MM.1S (cell line): ENCODE measurements around the gene IL1RL1.

Source experiments
- EZH2 ChIP-seq: fragments of 300-600 bp; sonication (generic); optimal IDR thresholded peaks from 2 replicates; pipeline ENCODE3; 2017; ENCODE audit warnings: low read depth, mild to moderate bottlenecking, antibody characterized with exemption, low read length, mixed read lengths
- EZH2phosphoT487 ChIP-seq: fragments of 300-600 bp; sonication (generic); IDR thresholded peaks from 2 replicates; pipeline ENCODE4 v1.6.1; 2018; ENCODE audit warnings: antibody characterized with exemption, low read length
- TF ChIP-seq, protein P1 (sequence below): fragments of 300-600 bp; sonication (generic); IDR thresholded peaks from 2 replicates; pipeline ENCODE4 v1.5.1; 2016; ENCODE audit warnings: antibody characterized with exemption, low read length, mixed read lengths

DNA sequence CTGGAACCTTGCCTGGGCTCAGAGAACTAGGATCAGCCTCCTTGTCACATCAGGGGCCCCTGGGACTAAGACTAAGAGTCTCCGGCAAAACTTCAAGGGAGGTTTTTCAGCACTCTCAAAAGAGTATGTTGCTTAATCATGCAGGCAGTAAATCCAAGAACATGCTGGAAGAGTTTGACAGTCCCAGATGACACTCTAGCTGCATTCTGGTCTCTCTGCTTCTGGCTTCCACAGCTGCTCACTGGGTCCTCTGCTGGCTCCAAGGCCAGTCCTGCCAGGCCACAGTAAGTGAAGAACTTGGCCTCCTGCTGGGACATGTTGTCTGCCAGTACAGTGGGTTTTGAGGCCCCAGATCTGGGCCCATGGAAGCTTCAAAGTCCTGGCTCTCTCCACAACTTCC is 45.2 kb upstream of the IL1RL1 start:
- TF ChIP-seq, protein P1, sequence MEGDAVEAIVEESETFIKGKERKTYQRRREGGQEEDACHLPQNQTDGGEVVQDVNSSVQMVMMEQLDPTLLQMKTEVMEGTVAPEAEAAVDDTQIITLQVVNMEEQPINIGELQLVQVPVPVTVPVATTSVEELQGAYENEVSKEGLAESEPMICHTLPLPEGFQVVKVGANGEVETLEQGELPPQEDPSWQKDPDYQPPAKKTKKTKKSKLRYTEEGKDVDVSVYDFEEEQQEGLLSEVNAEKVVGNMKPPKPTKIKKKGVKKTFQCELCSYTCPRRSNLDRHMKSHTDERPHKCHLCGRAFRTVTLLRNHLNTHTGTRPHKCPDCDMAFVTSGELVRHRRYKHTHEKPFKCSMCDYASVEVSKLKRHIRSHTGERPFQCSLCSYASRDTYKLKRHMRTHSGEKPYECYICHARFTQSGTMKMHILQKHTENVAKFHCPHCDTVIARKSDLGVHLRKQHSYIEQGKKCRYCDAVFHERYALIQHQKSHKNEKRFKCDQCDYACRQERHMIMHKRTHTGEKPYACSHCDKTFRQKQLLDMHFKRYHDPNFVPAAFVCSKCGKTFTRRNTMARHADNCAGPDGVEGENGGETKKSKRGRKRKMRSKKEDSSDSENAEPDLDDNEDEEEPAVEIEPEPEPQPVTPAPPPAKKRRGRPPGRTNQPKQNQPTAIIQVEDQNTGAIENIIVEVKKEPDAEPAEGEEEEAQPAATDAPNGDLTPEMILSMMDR: no peak
- TF ChIP-seq EZH2phosphoT487 (no peak), EZH2 (no peak)
